Breast epithelium (tissue), 3 donors: ENCODE measurements around the gene RANGAP1.

Source experiments
- POLR2A ChIP-seq: fragments of 450-650 bp; IDR thresholded peaks from one replicate; pipeline ENCODE4 v1.6.1; 2016; ENCODE audit warnings: antibody characterized with exemption, mild to moderate bottlenecking, moderate library complexity
- POLR2AphosphoS5 ChIP-seq, 3 donors: sonication (generic); formaldehyde crosslinking; IDR thresholded peaks; one replicate each; pipeline ENCODE4 v1.6.1; 2017; ENCODE audit warnings: antibody characterized with exemption in 3 of 3

DNA sequence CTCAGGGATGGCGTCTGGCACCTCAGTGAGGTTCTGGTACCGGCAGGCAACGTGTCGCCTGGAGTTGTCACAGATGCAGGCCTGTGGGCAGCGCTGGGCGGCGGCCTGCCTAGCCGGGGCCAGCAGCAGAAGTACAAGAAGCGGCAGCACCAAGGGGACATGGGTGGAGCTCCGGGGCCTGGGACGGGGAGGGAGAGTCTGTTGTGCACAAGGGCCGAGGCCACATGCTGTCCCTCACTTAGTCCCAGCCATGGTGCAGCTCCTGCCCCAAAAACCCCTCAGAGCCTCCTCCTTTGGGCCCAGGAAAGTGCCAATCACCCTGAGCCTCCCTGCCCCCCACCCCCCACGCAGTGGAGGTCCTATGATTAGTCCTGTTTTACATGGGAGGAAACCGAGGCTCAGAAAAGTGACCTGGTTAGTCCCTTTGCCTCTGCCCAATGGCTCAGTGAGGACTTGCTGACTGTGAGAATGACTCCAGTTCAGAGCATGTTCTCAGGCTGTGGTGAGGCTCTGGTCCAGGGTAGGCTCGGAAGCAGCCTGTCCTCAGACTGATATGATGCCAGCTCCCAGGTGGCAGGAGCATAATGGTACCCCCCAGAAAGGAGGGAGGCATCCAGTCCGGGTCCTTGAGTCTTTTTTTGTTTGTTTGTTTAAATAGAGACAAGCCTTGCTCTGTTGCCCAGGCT, 46.4 kb downstream of the RANGAP1 start:
- TF ChIP-seq POLR2A (no peak), POLR2AphosphoS5 (IDR thresholded peaks at IDR 0.05) (no peak)
